GM18511 (cell line): ENCODE results near the gene ELK4.
"Not testable (repeated sequence)": the region's sequence is repeated elsewhere in the genome, so short reads cannot be mapped to it uniquely, and the experiment has no call there.

ENCODE experiments used
- ATAC-seq: cut with Tn5 transposase; IDR thresholded peaks from one replicate; pipeline ENCODE4 v1.9.1; 2021; ENCODE audit warnings: mild to moderate bottlenecking, moderate library complexity; ENCODE audit not compliant: unreplicated experiment

The ELK4 gene

GRCh38 chr1:205665201-205666045 lies 33.6 kb upstream of the ELK4 start:
- ATAC-seq = no peak

- no peak for ATAC-seq
These were observed 32.7 kb upstream of the ELK4 start for GRCh38 chr1:205664399-205665017.

GRCh38 chr1:205663286-205663936 lies 31.6 kb upstream of the ELK4 start:
- no peak for ATAC-seq

GRCh38 chr1:205662791-205663190 lies 31.0 kb upstream of the ELK4 start:
- no peak for ATAC-seq

DNA sequence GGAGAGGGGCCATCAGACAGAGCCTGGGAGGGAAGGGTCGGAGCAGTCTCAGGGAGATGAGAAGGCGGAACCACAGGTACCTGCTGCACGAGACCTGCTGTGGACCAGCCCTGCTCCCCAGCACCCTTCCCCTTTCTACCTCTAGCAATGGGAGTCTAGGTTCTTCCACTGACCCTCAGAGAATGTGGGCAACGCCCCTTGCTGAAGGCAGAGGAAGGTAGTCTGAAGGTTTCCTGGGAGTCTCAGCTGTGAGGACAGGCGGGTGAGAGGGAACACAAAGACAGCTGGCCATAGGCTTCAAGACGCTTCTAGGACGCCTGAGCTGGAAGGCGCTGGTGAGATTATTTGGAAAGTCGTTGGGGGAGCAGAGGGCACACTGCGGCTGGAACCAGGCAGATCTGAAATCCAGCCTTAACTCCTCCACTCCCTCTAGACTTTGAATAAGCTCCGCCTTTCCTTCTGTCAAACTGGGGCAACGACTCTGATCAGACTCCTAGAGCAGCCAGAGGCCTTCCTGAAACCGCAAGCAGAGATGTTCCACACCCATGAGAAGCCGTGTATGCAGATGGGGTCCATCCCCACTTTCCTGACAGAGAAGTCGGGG lies 30.4 kb upstream of the ELK4 start:
- no peak for ATAC-seq

DNA sequence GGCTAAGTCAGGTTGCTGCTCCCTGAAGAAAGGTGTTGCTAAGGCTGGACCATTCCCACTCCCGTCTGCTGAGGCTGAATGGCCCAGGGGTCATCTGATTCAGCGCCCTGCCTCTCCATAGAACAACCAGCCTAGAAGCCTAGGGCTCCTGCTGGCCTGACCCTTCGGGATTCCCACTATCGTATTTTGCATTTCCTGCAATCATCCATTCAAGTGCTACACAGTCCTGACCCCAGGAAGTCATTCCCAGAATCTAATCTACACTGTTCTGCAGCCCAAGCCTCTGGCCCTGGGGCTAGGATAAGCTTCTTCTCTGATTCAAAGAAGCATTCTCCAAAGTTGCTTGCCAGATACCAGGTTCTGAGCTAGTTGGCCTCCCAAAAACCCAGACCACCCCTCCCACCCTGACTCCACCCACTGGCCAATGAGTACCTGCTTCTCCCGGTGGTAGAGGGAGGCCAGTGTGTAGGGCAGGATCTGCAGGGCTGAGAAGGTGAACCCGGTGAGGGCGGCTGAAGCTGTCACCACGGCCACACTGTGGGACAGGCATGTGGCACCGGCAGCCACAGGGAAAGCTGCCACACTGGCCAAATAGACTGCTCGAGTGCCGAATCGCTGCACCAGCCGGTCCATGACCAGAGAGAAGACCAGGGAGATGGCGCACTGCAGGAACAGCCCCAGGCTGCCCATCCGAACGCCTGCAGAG lies 29.8 kb upstream of the ELK4 start:
- no peak for ATAC-seq

DNA sequence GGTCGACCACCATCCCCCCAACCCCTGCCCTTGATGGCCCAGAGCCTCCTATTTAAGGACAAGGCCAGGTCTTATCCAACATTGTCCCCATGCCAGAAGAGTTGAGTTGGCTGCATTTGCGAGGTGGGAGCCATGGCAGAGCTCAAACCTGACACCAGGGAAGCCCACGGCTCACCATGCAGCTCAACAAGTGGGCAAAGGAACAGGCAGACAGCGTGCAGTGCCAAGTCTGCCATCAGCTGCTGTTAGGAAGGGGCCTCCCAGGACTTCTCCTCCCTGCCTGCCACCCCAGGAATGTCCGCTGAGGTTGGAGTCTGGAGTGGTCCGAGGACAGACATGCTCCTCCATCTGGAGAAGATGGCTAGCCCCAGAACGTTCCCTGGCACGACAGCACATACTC lies 28.6 kb upstream of the ELK4 start:
- no peak for ATAC-seq

- no peak for ATAC-seq
These were observed 27.3 kb upstream of the ELK4 start for GRCh38 chr1:205658943-205659581.

GRCh38 chr1:205656236-205656635 lies 24.4 kb upstream of the ELK4 start:
- no peak for ATAC-seq

DNA sequence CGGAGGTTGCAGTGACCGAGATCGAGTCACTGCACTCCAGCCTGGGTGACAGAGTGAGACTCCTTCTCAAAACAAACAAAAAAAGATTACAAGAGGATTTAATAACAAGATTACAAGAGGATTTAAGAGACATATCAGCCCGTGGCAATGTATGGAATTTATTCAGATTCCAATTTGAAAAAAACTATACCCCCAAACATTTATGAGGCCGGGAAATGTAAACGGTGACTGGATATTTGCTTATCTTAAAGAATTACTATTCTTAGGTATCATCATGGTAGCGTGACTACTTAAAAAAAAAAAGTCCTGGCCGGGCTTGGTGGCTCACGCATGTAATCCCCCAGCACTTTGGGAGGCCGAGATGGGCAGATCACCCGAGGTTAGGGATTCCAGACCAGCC lies 21.2 kb upstream of the ELK4 start:
- no peak for ATAC-seq

DNA sequence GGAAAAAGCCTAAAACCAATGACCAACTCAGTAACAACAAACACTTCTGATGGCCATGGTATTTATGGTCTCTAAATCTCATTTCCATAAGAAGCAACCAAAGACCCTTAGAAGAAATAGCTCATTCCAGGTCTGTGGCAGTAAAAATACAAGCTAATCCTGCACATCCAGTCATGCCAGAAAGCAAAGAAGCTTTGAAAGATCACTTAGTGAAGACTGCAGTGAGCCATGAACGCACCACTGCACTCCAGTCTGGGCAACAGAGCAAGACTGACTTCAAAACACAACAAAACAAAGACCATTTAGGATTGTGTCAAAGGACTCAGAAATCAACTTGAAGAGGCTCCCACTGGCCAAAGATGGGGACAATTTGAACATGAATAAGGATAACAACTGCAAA lies 18.4 kb upstream of the ELK4 start:
- no peak for ATAC-seq

- ATAC-seq = no peak
These were observed 13.7 kb upstream of the ELK4 start for GRCh38 chr1:205645519-205645918.

DNA sequence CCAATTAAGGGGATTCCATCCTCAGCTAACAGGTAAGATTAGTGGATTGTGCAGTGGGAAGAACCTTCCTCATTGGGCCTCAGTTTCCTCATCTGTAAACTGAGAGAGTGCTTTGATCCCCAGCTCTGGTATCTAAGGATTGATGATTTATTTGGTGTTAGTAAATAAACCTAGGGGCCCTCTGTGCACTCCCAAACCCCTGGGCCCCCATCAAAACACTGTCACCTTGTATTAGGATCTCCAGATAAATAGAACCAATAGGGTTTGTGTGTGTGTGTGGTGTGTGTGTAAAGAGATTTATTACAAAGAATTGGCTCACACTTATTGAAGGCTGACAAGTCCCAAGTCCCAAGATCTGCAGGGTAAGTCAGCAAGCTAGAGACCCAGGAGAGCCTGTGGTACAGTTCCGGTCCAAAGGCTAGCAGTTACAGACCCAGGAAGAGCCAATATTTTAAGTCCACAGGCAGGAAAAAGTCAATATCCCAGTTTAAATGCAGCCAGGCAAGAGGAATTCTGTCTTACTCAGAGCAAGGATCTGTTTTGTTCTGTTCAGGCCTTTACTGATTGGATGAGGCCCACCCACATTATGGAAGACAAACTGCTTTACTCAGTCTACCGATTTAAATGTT lies 11.0 kb upstream of the ELK4 start:
- ATAC-seq = no peak

DNA sequence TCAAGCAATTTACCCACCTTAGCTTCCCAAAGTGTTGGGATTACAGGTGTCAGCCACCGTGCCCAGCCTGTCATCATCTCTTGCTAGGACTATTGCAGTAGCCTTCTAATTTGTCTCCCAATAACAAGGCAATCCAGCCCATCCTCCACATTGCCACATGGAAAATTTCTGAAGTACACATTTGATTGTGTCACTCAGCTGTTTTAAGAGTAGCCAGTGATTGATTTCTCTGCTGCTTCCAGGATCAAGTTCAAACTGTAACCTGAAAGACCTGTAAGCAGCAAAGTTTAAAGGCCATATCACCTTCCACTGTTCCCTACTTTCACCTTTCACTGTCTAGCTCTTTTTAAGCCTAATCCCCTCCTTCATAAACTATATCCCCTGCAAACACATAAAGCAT lies 7.8 kb upstream of the ELK4 start:
- ATAC-seq = no peak

GRCh38 chr1:205637854-205638468 lies 6.2 kb upstream of the ELK4 start:
- no peak for ATAC-seq

DNA sequence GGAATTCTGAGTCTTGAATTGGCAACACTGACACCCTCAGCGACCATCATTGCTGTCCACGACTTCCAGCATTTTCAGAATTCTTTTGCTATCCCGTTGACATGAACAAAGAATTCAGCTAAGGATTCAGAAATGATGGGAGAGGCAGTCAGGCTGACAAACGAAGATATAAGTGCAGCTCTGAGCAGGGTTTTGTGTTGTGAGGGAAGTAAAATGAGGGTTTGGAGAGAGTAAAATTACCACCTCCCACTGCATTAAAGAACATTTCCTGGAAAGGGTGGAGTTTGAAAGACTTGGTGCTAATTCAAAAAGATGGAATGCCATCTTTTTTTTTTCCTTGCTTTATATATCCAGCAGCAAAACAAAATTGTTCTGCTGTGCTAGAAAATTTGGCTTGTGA lies 4.9 kb upstream of the ELK4 start:
- ATAC-seq = no peak

- ATAC-seq = not testable (repeated sequence)
These were observed 4.3 kb upstream of the ELK4 start for GRCh38 chr1:205636138-205636530.

GRCh38 chr1:205633421-205633976 lies 1.7 kb upstream of the ELK4 start:
- ATAC-seq = no peak

DNA sequence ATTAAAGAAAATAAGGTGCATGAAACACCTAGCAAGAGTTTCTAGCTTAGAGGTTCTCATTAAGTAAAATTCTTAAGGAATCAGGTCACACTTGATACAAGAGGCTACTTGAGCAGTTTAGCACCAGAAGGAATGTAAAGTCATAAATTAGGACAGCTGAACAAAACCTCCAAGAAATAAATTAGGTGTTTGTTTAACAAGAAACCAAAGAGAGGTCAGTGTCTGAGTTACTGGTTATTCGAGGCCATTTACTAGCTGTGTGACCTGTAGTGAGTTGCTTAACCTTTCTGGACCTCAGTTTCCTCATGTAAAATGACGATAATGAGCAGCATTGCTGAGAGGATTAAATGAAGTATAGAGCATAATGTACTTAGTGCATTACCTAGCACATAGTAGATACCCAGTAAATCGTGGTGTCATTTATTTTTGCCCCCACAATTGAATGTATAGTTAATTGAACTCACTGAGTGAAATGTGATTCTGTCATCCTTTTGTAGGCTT lies 908 bp upstream of the ELK4 start:
- ATAC-seq = no peak
